ENCODE measurements around the gene FARSA.

DNA sequence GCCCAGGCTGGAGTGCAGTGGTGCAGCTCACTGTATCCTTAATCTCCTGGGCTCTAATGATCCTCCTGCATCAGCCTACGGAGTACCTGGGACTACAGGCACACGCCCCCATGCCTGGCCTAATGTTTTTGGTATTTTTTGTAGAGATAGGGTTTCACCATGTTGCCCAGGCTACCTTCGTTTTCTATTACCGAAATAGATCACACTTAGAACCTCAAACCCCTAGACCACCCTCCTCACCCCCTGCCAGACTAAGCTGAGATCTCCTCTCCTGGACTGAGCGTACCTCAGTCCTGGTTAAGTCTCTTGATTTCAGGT is 46.9 kb downstream of the FARSA start:
- TF ChIP-seq, protein P1, sequence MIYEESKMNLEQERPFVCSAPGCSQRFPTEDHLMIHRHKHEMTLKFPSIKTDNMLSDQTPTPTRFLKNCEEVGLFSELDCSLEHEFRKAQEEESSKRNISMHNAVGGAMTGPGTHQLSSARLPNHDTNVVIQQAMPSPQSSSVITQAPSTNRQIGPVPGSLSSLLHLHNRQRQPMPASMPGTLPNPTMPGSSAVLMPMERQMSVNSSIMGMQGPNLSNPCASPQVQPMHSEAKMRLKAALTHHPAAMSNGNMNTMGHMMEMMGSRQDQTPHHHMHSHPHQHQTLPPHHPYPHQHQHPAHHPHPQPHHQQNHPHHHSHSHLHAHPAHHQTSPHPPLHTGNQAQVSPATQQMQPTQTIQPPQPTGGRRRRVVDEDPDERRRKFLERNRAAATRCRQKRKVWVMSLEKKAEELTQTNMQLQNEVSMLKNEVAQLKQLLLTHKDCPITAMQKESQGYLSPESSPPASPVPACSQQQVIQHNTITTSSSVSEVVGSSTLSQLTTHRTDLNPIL (CRISPR knock-in tag; IDR thresholded peaks at IDR 0.05; ENCODE audit: low read depth): no peak
- no peak for TF ChIP-seq ZFP3 (CRISPR knock-in tag; IDR thresholded peaks at IDR 0.05)
- TF ChIP-seq, protein P2, sequence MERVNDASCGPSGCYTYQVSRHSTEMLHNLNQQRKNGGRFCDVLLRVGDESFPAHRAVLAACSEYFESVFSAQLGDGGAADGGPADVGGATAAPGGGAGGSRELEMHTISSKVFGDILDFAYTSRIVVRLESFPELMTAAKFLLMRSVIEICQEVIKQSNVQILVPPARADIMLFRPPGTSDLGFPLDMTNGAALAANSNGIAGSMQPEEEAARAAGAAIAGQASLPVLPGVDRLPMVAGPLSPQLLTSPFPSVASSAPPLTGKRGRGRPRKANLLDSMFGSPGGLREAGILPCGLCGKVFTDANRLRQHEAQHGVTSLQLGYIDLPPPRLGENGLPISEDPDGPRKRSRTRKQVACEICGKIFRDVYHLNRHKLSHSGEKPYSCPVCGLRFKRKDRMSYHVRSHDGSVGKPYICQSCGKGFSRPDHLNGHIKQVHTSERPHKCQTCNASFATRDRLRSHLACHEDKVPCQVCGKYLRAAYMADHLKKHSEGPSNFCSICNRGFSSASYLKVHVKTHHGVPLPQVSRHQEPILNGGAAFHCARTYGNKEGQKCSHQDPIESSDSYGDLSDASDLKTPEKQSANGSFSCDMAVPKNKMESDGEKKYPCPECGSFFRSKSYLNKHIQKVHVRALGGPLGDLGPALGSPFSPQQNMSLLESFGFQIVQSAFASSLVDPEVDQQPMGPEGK (CRISPR knock-in tag; IDR thresholded peaks at IDR 0.05; ENCODE audit: borderline replicate concordance): no peak
- no peak for TF ChIP-seq RARB (CRISPR knock-in tag; IDR thresholded peaks at IDR 0.05)
- TF ChIP-seq, protein P3, sequence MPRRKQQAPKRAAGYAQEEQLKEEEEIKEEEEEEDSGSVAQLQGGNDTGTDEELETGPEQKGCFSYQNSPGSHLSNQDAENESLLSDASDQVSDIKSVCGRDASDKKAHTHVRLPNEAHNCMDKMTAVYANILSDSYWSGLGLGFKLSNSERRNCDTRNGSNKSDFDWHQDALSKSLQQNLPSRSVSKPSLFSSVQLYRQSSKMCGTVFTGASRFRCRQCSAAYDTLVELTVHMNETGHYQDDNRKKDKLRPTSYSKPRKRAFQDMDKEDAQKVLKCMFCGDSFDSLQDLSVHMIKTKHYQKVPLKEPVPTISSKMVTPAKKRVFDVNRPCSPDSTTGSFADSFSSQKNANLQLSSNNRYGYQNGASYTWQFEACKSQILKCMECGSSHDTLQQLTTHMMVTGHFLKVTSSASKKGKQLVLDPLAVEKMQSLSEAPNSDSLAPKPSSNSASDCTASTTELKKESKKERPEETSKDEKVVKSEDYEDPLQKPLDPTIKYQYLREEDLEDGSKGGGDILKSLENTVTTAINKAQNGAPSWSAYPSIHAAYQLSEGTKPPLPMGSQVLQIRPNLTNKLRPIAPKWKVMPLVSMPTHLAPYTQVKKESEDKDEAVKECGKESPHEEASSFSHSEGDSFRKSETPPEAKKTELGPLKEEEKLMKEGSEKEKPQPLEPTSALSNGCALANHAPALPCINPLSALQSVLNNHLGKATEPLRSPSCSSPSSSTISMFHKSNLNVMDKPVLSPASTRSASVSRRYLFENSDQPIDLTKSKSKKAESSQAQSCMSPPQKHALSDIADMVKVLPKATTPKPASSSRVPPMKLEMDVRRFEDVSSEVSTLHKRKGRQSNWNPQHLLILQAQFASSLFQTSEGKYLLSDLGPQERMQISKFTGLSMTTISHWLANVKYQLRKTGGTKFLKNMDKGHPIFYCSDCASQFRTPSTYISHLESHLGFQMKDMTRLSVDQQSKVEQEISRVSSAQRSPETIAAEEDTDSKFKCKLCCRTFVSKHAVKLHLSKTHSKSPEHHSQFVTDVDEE (CRISPR knock-in tag; IDR thresholded peaks at IDR 0.05): no peak
- TF ChIP-seq, protein P4, sequence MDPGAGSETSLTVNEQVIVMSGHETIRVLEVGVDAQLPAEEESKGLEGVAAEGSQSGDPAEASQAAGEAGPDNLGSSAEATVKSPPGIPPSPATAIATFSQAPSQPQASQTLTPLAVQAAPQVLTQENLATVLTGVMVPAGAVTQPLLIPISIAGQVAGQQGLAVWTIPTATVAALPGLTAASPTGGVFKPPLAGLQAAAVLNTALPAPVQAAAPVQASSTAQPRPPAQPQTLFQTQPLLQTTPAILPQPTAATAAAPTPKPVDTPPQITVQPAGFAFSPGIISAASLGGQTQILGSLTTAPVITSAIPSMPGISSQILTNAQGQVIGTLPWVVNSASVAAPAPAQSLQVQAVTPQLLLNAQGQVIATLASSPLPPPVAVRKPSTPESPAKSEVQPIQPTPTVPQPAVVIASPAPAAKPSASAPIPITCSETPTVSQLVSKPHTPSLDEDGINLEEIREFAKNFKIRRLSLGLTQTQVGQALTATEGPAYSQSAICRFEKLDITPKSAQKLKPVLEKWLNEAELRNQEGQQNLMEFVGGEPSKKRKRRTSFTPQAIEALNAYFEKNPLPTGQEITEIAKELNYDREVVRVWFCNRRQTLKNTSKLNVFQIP (CRISPR knock-in tag; IDR thresholded peaks at IDR 0.05; ENCODE audit: borderline replicate concordance, low read depth): no peak
- TF ChIP-seq, protein P5, sequence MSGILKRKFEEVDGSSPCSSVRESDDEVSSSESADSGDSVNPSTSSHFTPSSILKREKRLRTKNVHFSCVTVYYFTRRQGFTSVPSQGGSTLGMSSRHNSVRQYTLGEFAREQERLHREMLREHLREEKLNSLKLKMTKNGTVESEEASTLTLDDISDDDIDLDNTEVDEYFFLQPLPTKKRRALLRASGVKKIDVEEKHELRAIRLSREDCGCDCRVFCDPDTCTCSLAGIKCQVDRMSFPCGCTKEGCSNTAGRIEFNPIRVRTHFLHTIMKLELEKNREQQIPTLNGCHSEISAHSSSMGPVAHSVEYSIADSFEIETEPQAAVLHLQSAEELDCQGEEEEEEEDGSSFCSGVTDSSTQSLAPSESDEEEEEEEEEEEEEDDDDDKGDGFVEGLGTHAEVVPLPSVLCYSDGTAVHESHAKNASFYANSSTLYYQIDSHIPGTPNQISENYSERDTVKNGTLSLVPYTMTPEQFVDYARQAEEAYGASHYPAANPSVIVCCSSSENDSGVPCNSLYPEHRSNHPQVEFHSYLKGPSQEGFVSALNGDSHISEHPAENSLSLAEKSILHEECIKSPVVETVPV (CRISPR knock-in tag; IDR thresholded peaks at IDR 0.05): no peak
- no peak for TF ChIP-seq ZFP30 (CRISPR knock-in tag; IDR thresholded peaks at IDR 0.05)
- no peak for TF ChIP-seq ARNTL (CRISPR knock-in tag; IDR thresholded peaks at IDR 0.05; ENCODE audit: borderline replicate concordance, low read depth)
- TF ChIP-seq ESRRG (CRISPR knock-in tag; IDR thresholded peaks at IDR 0.05): no peak
- TF ChIP-seq ZC3H10 (CRISPR knock-in tag; IDR thresholded peaks at IDR 0.05): no peak

Measured in SK-N-SH treated with all-trans-retinoic acid at 6 μM for 48 hours (cell line).